HepG2 (cell line): ENCODE results near the gene TMOD3. TPM values are rescaled to one million over a fixed set of nuclear protein-coding genes. Genes with fewer than 3 reads are reported as not detected.

Experiments
- ATRX ChIP-seq: sonication (generic); formaldehyde crosslinking; IDR thresholded peaks from 2 replicates; pipeline ENCODE4 v1.4.0; 2020; ENCODE audit warnings: missing genetic modification reagents, borderline replicate concordance
- EP300 ChIP-seq, 3 experiments: sonication (generic) in 1 of 3; formaldehyde crosslinking in 1 of 3; IDR thresholded peaks; 2 replicates each; pipeline versions ENCODE4 v1.5.1 to v1.6.1; 2011 to 2020; ENCODE audit warnings: low read depth in 2 of 3, low read length in 2 of 3, borderline replicate concordance in 1 of 3, improper control_type of control experiment in 1 of 3, mild to moderate bottlenecking in 1 of 3, missing genetic modification reagents in 1 of 3, moderate library complexity in 1 of 3
- GFI1 ChIP-seq: sonication (generic); formaldehyde crosslinking; IDR thresholded peaks from 2 replicates; pipeline ENCODE4 v1.5.0; 2020; ENCODE audit warnings: missing genetic modification reagents, mild to moderate bottlenecking, borderline replicate concordance
- HMG20B ChIP-seq: conservative IDR thresholded peaks from 2 replicates; pipeline ENCODE4 v1.6.1; 2016; ENCODE audit warnings: missing genetic modification reagents, missing compliant biosample characterization
- HMGA1 ChIP-seq: sonication (generic); formaldehyde crosslinking; conservative IDR thresholded peaks from 2 replicates; pipeline ENCODE4 v1.4.0; 2020; ENCODE audit warnings: missing genetic modification reagents
- HOXA3 ChIP-seq: sonication (generic); formaldehyde crosslinking; IDR thresholded peaks from 2 replicates; pipeline ENCODE4 v1.5.0; 2020; ENCODE audit warnings: missing genetic modification reagents
- JUN ChIP-seq: sonication (generic); formaldehyde crosslinking; IDR thresholded peaks from 2 replicates; pipeline ENCODE4 v1.4.0; 2020; ENCODE audit warnings: mild to moderate bottlenecking, missing genetic modification reagents
- KAT8 ChIP-seq: IDR thresholded peaks from 2 replicates; pipeline ENCODE4 v1.6.1; 2016; ENCODE audit warnings: missing genetic modification reagents, missing compliant biosample characterization
- NCOA2 ChIP-seq: sonication (generic); formaldehyde crosslinking; IDR thresholded peaks from 2 replicates; pipeline ENCODE4 v1.8.0; 2022; ENCODE audit warnings: inconsistent platforms
- RFX3 ChIP-seq: IDR thresholded peaks from 2 replicates; pipeline ENCODE4 v1.6.1; 2016; ENCODE audit warnings: missing biosample characterization, missing genetic modification reagents
- SATB2 ChIP-seq: sonication (generic); formaldehyde crosslinking; IDR thresholded peaks from 2 replicates; pipeline ENCODE4 v1.5.0; 2020; ENCODE audit warnings: missing genetic modification reagents
- TMF1 ChIP-seq: sonication (generic); formaldehyde crosslinking; IDR thresholded peaks from 2 replicates; pipeline ENCODE4 v1.8.1; 2022; ENCODE audit warnings: low read depth, missing genetic modification reagents
- ZFP90 ChIP-seq: sonication (generic); formaldehyde crosslinking; IDR thresholded peaks from 2 replicates; pipeline ENCODE4 v1.8.0; 2022; ENCODE audit warnings: missing genetic modification reagents, mild to moderate bottlenecking, inconsistent platforms, borderline replicate concordance
- ZNF136 ChIP-seq: sonication (generic); formaldehyde crosslinking; IDR thresholded peaks from 2 replicates; pipeline ENCODE4 v1.8.1; 2022; ENCODE audit warnings: low read depth, mild to moderate bottlenecking, moderate library complexity, missing genetic modification reagents
- ZNF180 ChIP-seq: sonication (generic); formaldehyde crosslinking; IDR thresholded peaks from 2 replicates; pipeline ENCODE4 v1.4.0; 2020; ENCODE audit warnings: low read depth, missing genetic modification reagents, borderline replicate concordance
- ZNF292 ChIP-seq: sonication (generic); formaldehyde crosslinking; IDR thresholded peaks from 2 replicates; pipeline ENCODE4 v1.8.1; 2022; ENCODE audit warnings: mild to moderate bottlenecking, low read depth, missing genetic modification reagents, borderline replicate concordance
- ZNF3 ChIP-seq: IDR thresholded peaks from 2 replicates; pipeline ENCODE4 v1.7.0; 2017; ENCODE audit warnings: inconsistent platforms
- ZNF367 ChIP-seq: sonication (generic); formaldehyde crosslinking; IDR thresholded peaks from 2 replicates; pipeline ENCODE4 v1.4.0; 2020; ENCODE audit warnings: missing genetic modification reagents, borderline replicate concordance
- ZNF451 ChIP-seq: sonication (generic); formaldehyde crosslinking; IDR thresholded peaks from 2 replicates; pipeline ENCODE4 v1.5.0; 2020; ENCODE audit warnings: mild to moderate bottlenecking, missing genetic modification reagents
- ZNF652 ChIP-seq: IDR thresholded peaks from 2 replicates; pipeline ENCODE4 v1.6.1; 2016; ENCODE audit warnings: low read depth, borderline replicate concordance
- ZNF790 ChIP-seq: sonication (generic); formaldehyde crosslinking; IDR thresholded peaks from 2 replicates; pipeline ENCODE4 v1.8.0; 2022; ENCODE audit warnings: missing genetic modification reagents, mild to moderate bottlenecking, borderline replicate concordance
- ZNF792 ChIP-seq: IDR thresholded peaks from 2 replicates; pipeline ENCODE4 v1.6.1; 2016
- ZNF883 ChIP-seq: sonication (generic); formaldehyde crosslinking; IDR thresholded peaks from 2 replicates; pipeline ENCODE4 v1.5.1; 2020; ENCODE audit warnings: mild to moderate bottlenecking, missing genetic modification reagents; ENCODE audit errors: not compliant biosample characterization
- polyA plus RNA-seq, 8 experiments: library from polyadenylated mRNA; depleted of rRNA in 3 of 8; stranded (reverse) in 7 of 8; unstranded in 1 of 8; fragments of >200 nt; fragmentation: Illumina TruSeq in 4 of 8; extraction: Trizol in 4 of 8; gene quantifications; 2 replicates each; pipeline versions ENCODE4 v1.2.1 to v1.2.3, GENCODE V29; 2011 to 2016; ENCODE audit warnings: low read depth in 4 of 8, missing spikeins in 1 of 8, mixed read lengths in 1 of 8; ENCODE audit not compliant: insufficient read depth in 1 of 8
- total RNA-seq, 5 experiments: library from RNA; depleted of rRNA; stranded (reverse); fragments of >200 nt; fragmentation: Illumina TruSeq; extraction: Trizol; gene quantifications; 2 replicates each; pipeline ENCODE4 v1.2.3, GENCODE V29; 2016; ENCODE audit warnings: low read depth in 1 of 5
- TF ChIP-seq, protein P1 (sequence below), 2 experiments: sonication (generic) in 1 of 2; formaldehyde crosslinking in 1 of 2; IDR thresholded peaks; 2 replicates each; pipeline versions ENCODE4 v1.4.0 to v1.6.1; 2018 to 2020; ENCODE audit warnings: missing genetic modification reagents in 2 of 2, borderline replicate concordance in 1 of 2, low read depth in 1 of 2, mild to moderate bottlenecking in 1 of 2, missing biosample characterization in 1 of 2
- TF ChIP-seq, protein P2 (sequence below): sonication (generic); formaldehyde crosslinking; conservative IDR thresholded peaks from 2 replicates; pipeline ENCODE4 v1.8.0; 2022; ENCODE audit warnings: low read depth, missing genetic modification reagents
- TF ChIP-seq, protein P3 (sequence below): fragments of 450-650 bp; IDR thresholded peaks from 2 replicates; pipeline ENCODE4 v1.6.1; 2017

TMOD3 gene
- total and polyA plus RNA-seq, 2 of the 13 experiments (the other 11 are each of a cell fraction or from before 2014, with no cell fraction given): 5.1 to 23.2 TPM

DNA sequence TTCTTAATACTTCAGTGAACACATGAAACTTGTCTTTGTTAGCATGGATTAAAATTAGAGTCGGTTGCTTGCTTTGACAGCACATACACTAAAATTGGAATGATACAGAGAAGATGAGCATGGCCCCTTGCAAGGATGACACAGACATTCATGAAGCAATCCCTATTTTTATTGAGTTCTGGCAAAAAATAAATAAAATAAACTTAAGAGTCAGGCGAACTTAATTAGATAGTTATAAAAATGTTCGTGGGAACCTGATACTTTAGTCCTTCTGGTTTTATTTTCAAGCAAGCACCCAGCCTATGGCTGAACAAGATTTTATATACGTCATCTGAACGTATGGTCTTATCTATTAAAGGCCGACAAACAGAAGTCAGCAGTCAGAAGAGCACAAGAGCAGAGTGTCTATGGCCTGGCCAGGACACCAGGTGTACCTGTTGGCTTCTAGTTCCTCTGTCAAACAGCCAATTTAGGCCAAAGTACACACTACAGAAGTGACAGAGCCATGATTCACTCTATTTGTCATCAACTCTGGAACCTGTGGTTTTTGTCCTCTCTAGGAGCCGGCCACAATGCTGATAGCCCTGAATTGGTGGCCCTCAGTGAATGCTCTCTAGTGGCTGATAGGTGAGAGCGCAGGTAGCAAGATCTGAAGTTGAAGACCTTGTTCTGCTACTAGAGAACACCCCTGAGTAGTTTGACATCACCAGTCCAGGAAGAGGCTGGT, 77.8 kb downstream of the TMOD3 start (continued):
- TF ChIP-seq HMG20B (CRISPR knock-in tag) (0 out of 2 replicates have a peak, but pooled peaks have one; percentile 71), ZNF3 (peak; percentile 80), ZNF792 (CRISPR knock-in tag) (0 out of 2 replicates have a peak, but pooled peaks have one; percentile 39), ZFP90 (CRISPR knock-in tag) (no peak), HMGA1 (CRISPR knock-in tag) (no peak), HOXA3 (CRISPR knock-in tag) (peak; percentile 53; the same call in 1 of the 2 replicates), NCOA2 (no peak), ZNF292 (CRISPR knock-in tag) (peak; percentile 27; the same call in 1 of the 2 replicates), ZNF136 (CRISPR knock-in tag) (no peak), TMF1 (CRISPR knock-in tag) (no peak), RFX3 (CRISPR knock-in tag) (no peak), ZNF652 (peak; percentile 29; the same call in 1 of the 2 replicates), ATRX (CRISPR knock-in tag) (no peak), ZNF180 (CRISPR knock-in tag) (no peak), KAT8 (CRISPR knock-in tag) (0 out of 2 replicates have a peak, but pooled peaks have one; percentile 44), ZNF367 (CRISPR knock-in tag) (no peak), GFI1 (CRISPR knock-in tag) (peak; percentile 91), ZNF451 (CRISPR knock-in tag) (no peak), JUN (CRISPR knock-in tag) (peak; percentile 88), ZNF790 (CRISPR knock-in tag) (no peak), SATB2 (CRISPR knock-in tag) (no peak), EP300 (IDR thresholded peaks at IDR 0.05; ENCODE audit: low read depth in 2 of 2, low read length in 2 of 2) (peak in 1 of 2 experiments; percentile 52; a peak in 1 of 4 replicates), EP300 (CRISPR knock-in tag; IDR thresholded peaks at IDR 0.05; ENCODE audit: borderline replicate concordance) (peak; percentile 18; the same call in 1 of the 2 replicates), ZNF883 (CRISPR knock-in tag) (no peak)
- TF ChIP-seq, protein P1, sequence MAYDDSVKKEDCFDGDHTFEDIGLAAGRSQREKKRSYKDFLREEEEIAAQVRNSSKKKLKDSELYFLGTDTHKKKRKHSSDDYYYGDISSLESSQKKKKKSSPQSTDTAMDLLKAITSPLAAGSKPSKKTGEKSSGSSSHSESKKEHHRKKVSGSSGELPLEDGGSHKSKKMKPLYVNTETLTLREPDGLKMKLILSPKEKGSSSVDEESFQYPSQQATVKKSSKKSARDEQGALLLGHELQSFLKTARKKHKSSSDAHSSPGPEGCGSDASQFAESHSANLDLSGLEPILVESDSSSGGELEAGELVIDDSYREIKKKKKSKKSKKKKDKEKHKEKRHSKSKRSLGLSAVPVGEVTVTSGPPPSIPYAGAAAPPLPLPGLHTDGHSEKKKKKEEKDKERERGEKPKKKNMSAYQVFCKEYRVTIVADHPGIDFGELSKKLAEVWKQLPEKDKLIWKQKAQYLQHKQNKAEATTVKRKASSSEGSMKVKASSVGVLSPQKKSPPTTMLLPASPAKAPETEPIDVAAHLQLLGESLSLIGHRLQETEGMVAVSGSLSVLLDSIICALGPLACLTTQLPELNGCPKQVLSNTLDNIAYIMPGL (CRISPR knock-in tag; IDR thresholded peaks at IDR 0.05; ENCODE audit: borderline replicate concordance in 1 of 2, low read depth in 1 of 2): peak; percentile 29 to 43; a peak in 1 of 4 replicates
- TF ChIP-seq, protein P2, sequence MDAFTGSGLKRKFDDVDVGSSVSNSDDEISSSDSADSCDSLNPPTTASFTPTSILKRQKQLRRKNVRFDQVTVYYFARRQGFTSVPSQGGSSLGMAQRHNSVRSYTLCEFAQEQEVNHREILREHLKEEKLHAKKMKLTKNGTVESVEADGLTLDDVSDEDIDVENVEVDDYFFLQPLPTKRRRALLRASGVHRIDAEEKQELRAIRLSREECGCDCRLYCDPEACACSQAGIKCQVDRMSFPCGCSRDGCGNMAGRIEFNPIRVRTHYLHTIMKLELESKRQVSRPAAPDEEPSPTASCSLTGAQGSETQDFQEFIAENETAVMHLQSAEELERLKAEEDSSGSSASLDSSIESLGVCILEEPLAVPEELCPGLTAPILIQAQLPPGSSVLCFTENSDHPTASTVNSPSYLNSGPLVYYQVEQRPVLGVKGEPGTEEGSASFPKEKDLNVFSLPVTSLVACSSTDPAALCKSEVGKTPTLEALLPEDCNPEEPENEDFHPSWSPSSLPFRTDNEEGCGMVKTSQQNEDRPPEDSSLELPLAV (CRISPR knock-in tag): no peak
- TF ChIP-seq, protein P3, sequence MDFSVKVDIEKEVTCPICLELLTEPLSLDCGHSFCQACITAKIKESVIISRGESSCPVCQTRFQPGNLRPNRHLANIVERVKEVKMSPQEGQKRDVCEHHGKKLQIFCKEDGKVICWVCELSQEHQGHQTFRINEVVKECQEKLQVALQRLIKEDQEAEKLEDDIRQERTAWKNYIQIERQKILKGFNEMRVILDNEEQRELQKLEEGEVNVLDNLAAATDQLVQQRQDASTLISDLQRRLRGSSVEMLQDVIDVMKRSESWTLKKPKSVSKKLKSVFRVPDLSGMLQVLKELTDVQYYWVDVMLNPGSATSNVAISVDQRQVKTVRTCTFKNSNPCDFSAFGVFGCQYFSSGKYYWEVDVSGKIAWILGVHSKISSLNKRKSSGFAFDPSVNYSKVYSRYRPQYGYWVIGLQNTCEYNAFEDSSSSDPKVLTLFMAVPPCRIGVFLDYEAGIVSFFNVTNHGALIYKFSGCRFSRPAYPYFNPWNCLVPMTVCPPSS: no peak
